Spleen (tissue), 7 donors: ENCODE data around the gene CCDC9.

ENCODE experiments used
- CTCF ChIP-seq, 11 experiments: fragments of 200-600 bp in 7 of 11; fragments of 450-650 bp in 4 of 11; sonication (generic) in 4 of 11; IDR thresholded peaks in 8 of 11; conservative IDR thresholded peaks in 3 of 11; 1 replicate in 7 of 11; 2 replicates in 4 of 11; pipeline versions ENCODE4 v1.4.0 to v1.8.0; 2016 to 2021; ENCODE audit warnings: antibody characterized with exemption in 11 of 11, inconsistent platforms in 4 of 11, mild to moderate bottlenecking in 1 of 11
- POLR2A ChIP-seq, 3 donors: fragments of 450-650 bp; IDR thresholded peaks; one replicate each; pipeline ENCODE4 v1.5.1; 2017; ENCODE audit warnings: antibody characterized with exemption in 3 of 3, mild to moderate bottlenecking in 1 of 3
- POLR2AphosphoS5 ChIP-seq, 3 donors: sonication (generic); formaldehyde crosslinking; IDR thresholded peaks; one replicate each; pipeline ENCODE4 v1.5.1; 2017; ENCODE audit warnings: antibody characterized with exemption in 3 of 3
- donor health status: DM: no; HTN: no; CAD: no; lungs with moderate emphysema.
- donor health status: DM: no; HTN: no; CAD: no.
- donor health status: DM: no; HTN: no; CAD: no.

GRCh38 chr19:47255879-47256692 is at the start of gene CCDC9:
- TF ChIP-seq CTCF (IDR thresholded peaks at IDR 0.05 in 8 of 11, conservative IDR thresholded peaks at IDR 0.05 in 3 of 11) (peak in 1 of 11 experiments; percentile 7), POLR2A (IDR thresholded peaks at IDR 0.05) (peak; percentile 23 to 54 (median 31)), POLR2AphosphoS5 (IDR thresholded peaks at IDR 0.05) (peak; percentile 96 to 99 (median 98))
